SHP77 treated with DMSO at 0.1 percent for 48 hours (cell line): Measurements from ENCODE around the gene MGAT4C.
"Not testable (repeated sequence)": the region's sequence is repeated elsewhere in the genome, so short reads cannot be mapped to it uniquely, and the experiment has no call there.

Experiments
- DNase-seq: peaks from one replicate; lab custom pipeline; 2025; lab: John Stamatoyannopoulos, UW

The MGAT4C gene

GRCh38 chr12:86256163-86256562 is at the start of gene MGAT4C:
TSS of gene MGAT4C (minus strand) at chr12:86256391.
- peak; percentile 98 for DNase-seq

- not testable (repeated sequence) for DNase-seq
Observed at GRCh38 chr12:86296396-86296795, 40.2 kb upstream of the MGAT4C start.

- DNase-seq, result no peak
Observed at GRCh38 chr12:86293682-86294240, 37.6 kb upstream of the MGAT4C start.

- DNase-seq, result no peak
Observed at GRCh38 chr12:86292480-86292879, 36.3 kb upstream of the MGAT4C start.

GRCh38 chr12:86290615-86291014 is 34.4 kb upstream of the MGAT4C start:
- DNase-seq, result no peak

GRCh38 chr12:86286119-86286518 is 29.9 kb upstream of the MGAT4C start:
- no peak for DNase-seq

GRCh38 chr12:86283620-86284019 is 27.4 kb upstream of the MGAT4C start:
- DNase-seq, result no peak

GRCh38 chr12:86275356-86275755 is 19.2 kb upstream of the MGAT4C start:
- DNase-seq, result no peak

GRCh38 chr12:86265329-86265695 is 9.1 kb upstream of the MGAT4C start:
- DNase-seq, result no peak

GRCh38 chr12:86264451-86265328 is 8.5 kb upstream of the MGAT4C start:
- no peak for DNase-seq

- DNase-seq, result no peak
Observed at GRCh38 chr12:86261578-86261977, 5.4 kb upstream of the MGAT4C start.

GRCh38 chr12:86261142-86261541 is 5.0 kb upstream of the MGAT4C start:
- DNase-seq, result no peak

- no peak for DNase-seq
Observed at GRCh38 chr12:86260183-86260582, 4.0 kb upstream of the MGAT4C start.

GRCh38 chr12:86257134-86257533 is 943 bp upstream of the MGAT4C start:
- no peak for DNase-seq

GRCh38 chr12:86254399-86255107 is 1.6 kb downstream of the MGAT4C start:
- no peak for DNase-seq

GRCh38 chr12:86249851-86250250 is 6.3 kb downstream of the MGAT4C start:
- no peak for DNase-seq

GRCh38 chr12:86249276-86249675 is 6.9 kb downstream of the MGAT4C start:
- DNase-seq, result no peak

- no peak for DNase-seq
Observed at GRCh38 chr12:86247871-86248270, 8.3 kb downstream of the MGAT4C start.

GRCh38 chr12:86241600-86241999 is 14.6 kb downstream of the MGAT4C start:
- DNase-seq, result no peak

GRCh38 chr12:86234316-86234855 is 21.8 kb downstream of the MGAT4C start:
- DNase-seq, result no peak

GRCh38 chr12:86233126-86233525 is 23.1 kb downstream of the MGAT4C start:
- DNase-seq, result no peak

GRCh38 chr12:86230516-86231146 is 25.6 kb downstream of the MGAT4C start:
- no peak for DNase-seq
